Measurements from ENCODE around the gene DCTN4.

DNA sequence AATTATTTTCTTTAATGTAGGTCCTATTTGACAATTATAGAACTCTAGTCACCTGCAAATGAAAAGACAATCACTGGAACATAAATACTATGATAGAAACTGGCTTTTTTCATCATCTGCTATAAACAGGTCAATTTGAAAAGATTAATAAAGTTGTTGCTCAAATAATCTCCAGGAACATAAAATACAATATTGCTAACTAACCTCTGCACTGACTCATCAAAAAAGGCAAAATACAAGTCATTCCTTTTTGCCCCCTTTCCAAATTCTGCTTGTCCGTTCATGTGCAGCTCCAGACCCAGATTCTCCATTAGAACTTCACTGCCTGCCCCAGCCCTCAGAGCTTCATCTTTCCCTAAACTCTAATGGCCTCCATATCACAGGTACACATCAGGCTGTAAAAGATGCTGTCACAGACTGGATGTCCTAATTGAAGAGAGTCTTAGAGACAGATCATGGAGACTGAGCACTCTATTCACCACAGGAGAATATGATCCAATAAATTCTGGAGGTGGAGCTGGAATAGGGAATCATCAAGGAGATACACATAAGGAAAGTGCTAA, 1.6 kb downstream of the DCTN4 start:
- TF ChIP-seq POLR2A (IDR thresholded peaks at IDR 0.05), result no peak
- TF ChIP-seq, protein P1, sequence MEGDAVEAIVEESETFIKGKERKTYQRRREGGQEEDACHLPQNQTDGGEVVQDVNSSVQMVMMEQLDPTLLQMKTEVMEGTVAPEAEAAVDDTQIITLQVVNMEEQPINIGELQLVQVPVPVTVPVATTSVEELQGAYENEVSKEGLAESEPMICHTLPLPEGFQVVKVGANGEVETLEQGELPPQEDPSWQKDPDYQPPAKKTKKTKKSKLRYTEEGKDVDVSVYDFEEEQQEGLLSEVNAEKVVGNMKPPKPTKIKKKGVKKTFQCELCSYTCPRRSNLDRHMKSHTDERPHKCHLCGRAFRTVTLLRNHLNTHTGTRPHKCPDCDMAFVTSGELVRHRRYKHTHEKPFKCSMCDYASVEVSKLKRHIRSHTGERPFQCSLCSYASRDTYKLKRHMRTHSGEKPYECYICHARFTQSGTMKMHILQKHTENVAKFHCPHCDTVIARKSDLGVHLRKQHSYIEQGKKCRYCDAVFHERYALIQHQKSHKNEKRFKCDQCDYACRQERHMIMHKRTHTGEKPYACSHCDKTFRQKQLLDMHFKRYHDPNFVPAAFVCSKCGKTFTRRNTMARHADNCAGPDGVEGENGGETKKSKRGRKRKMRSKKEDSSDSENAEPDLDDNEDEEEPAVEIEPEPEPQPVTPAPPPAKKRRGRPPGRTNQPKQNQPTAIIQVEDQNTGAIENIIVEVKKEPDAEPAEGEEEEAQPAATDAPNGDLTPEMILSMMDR (IDR thresholded peaks at IDR 0.05), result no peak
- TF ChIP-seq POLR2AphosphoS5 (IDR thresholded peaks at IDR 0.05), result no peak
- TF ChIP-seq EP300 (IDR thresholded peaks at IDR 0.05; ENCODE audit: low read depth), result no peak

All from transverse colon (tissue), 4 donors.